Gastrocnemius medialis (tissue), 4 donors: ENCODE measurements around the gene TTC16.

ENCODE experiments used
- POLR2A ChIP-seq, 2 donors: fragments of 450-650 bp; IDR thresholded peaks; one replicate each; pipeline ENCODE4 v1.6.1; 2017; ENCODE audit warnings: antibody characterized with exemption in 2 of 2, mild to moderate bottlenecking in 2 of 2, moderate library complexity in 2 of 2
- TF ChIP-seq, protein P1 (sequence below), 5 experiments: fragments of 450-650 bp in 3 of 5; fragments of 200-600 bp in 2 of 5; sonication (generic) in 2 of 5; IDR thresholded peaks in 4 of 5; conservative IDR thresholded peaks in 1 of 5; 1 replicate in 4 of 5; 2 replicates in 1 of 5; pipeline ENCODE4 v1.5.1; 2016 to 2019; ENCODE audit warnings: antibody characterized with exemption in 5 of 5, mild to moderate bottlenecking in 3 of 5, moderate library complexity in 3 of 5

DNA sequence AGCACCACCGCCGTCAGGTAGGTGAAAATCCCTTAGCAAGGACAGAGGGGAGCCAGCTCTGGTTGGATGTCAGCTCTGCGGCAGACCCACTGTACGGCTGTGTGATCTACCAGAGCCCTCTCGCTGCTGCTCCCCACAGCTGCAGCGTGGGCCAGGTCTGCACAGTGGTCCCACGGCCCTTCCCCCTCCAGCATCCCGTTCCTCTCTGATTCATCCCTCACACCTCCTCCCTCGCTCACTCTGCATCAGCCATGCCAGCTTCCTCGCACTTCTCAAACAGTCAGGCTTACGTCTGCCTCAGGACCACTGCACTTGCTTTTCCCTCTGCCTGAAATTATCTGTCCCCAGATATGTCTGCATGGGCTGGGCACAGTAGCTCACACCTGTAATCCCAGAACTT, 35.7 kb upstream of the TTC16 start:
- no peak for TF ChIP-seq POLR2A (IDR thresholded peaks at IDR 0.05)
- TF ChIP-seq, protein P1, sequence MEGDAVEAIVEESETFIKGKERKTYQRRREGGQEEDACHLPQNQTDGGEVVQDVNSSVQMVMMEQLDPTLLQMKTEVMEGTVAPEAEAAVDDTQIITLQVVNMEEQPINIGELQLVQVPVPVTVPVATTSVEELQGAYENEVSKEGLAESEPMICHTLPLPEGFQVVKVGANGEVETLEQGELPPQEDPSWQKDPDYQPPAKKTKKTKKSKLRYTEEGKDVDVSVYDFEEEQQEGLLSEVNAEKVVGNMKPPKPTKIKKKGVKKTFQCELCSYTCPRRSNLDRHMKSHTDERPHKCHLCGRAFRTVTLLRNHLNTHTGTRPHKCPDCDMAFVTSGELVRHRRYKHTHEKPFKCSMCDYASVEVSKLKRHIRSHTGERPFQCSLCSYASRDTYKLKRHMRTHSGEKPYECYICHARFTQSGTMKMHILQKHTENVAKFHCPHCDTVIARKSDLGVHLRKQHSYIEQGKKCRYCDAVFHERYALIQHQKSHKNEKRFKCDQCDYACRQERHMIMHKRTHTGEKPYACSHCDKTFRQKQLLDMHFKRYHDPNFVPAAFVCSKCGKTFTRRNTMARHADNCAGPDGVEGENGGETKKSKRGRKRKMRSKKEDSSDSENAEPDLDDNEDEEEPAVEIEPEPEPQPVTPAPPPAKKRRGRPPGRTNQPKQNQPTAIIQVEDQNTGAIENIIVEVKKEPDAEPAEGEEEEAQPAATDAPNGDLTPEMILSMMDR (IDR thresholded peaks at IDR 0.05 in 4 of 5, conservative IDR thresholded peaks at IDR 0.05 in 1 of 5): no peak
